GM19025 (cell line): Measurements from ENCODE around the gene C11orf21.
"Not testable (repeated sequence)": the region's sequence is repeated elsewhere in the genome, so short reads cannot be mapped to it uniquely, and the experiment has no call there.

ENCODE experiments used
- ATAC-seq: cut with Tn5 transposase; IDR thresholded peaks from one replicate; pipeline ENCODE4 v1.9.1; 2021; ENCODE audit warnings: mild to moderate bottlenecking, low read depth, moderate library complexity; ENCODE audit not compliant: unreplicated experiment

C11orf21 gene

GRCh38 chr11:2298795-2299761, 2.6 kb downstream of the C11orf21 start:
- no peak for ATAC-seq

- ATAC-seq: no peak
Observed at GRCh38 chr11:2298131-2298794, 3.5 kb downstream of the C11orf21 start.

- ATAC-seq: no peak
Observed at GRCh38 chr11:2297623-2298030, 4.1 kb downstream of the C11orf21 start.

- no peak for ATAC-seq
Observed at GRCh38 chr11:2296913-2297622, 4.7 kb downstream of the C11orf21 start.

- ATAC-seq: no peak
Observed at GRCh38 chr11:2295971-2296912, 5.5 kb downstream of the C11orf21 start.

- no peak for ATAC-seq
Observed at GRCh38 chr11:2294926-2295290, 6.8 kb downstream of the C11orf21 start.

GRCh38 chr11:2293984-2294925, 7.5 kb downstream of the C11orf21 start:
- ATAC-seq: no peak

- no peak for ATAC-seq
Observed at GRCh38 chr11:2293531-2293971, 8.2 kb downstream of the C11orf21 start.

GRCh38 chr11:2290351-2290841, 11.3 kb downstream of the C11orf21 start:
- no peak for ATAC-seq

GRCh38 chr11:2289859-2290258, 11.9 kb downstream of the C11orf21 start:
- ATAC-seq: no peak

- no peak for ATAC-seq
Observed at GRCh38 chr11:2289350-2289749, 12.4 kb downstream of the C11orf21 start.

GRCh38 chr11:2287091-2287490, 14.6 kb downstream of the C11orf21 start:
- no peak for ATAC-seq

- not testable (repeated sequence) for ATAC-seq
Observed at GRCh38 chr11:2286350-2286749, 15.4 kb downstream of the C11orf21 start.

GRCh38 chr11:2280208-2280607, 21.5 kb downstream of the C11orf21 start:
- no peak for ATAC-seq

GRCh38 chr11:2277933-2278523, 23.7 kb downstream of the C11orf21 start:
- no peak for ATAC-seq

GRCh38 chr11:2277008-2277346, 24.7 kb downstream of the C11orf21 start:
- ATAC-seq: no peak

- ATAC-seq: no peak
Observed at GRCh38 chr11:2276280-2277007, 25.3 kb downstream of the C11orf21 start.
